Activated T-helper 1 cell treated with anti-CD3 and anti-CD28 coated beads, Interleukin-2, amount 50 U/mL, for 16 hours (primary cell): Measurements from ENCODE around the gene CCDC90B.
"Not testable (repeated sequence)": the region's sequence is repeated elsewhere in the genome, so short reads cannot be mapped to it uniquely, and the experiment has no call there.

Experiments used
- DNase-seq, 2 donors: peaks; one replicate each; pipeline ENCODE4 v3.0.0-alpha.2; 2020; ENCODE audit warnings: low read depth in 1 of 2, low spot score in 1 of 2

The CCDC90B gene

GRCh38 chr11:83285771-83286528 is at the start of gene CCDC90B:
CCDC90B (minus strand) TSS chr11:83286367; CDS start chr11:83285972, 395 bp downstream.
- peak; percentile 84 to 86 for DNase-seq

- no peak for DNase-seq
These were observed 49.4 kb upstream of the CCDC90B start for GRCh38 chr11:83335446-83336070.

GRCh38 chr11:83330303-83330702 is 44.1 kb upstream of the CCDC90B start:
- DNase-seq = no peak

GRCh38 chr11:83326326-83326725 is 40.2 kb upstream of the CCDC90B start:
- DNase-seq = no peak

GRCh38 chr11:83319346-83319745 is 33.2 kb upstream of the CCDC90B start:
- no peak for DNase-seq

- no peak for DNase-seq
These were observed 32.8 kb upstream of the CCDC90B start for GRCh38 chr11:83318931-83319330.

GRCh38 chr11:83317757-83318690 is 31.9 kb upstream of the CCDC90B start:
- DNase-seq = no peak

- not testable (repeated sequence) for DNase-seq
These were observed 30.7 kb upstream of the CCDC90B start for GRCh38 chr11:83316897-83317268.

- DNase-seq = not testable (repeated sequence)
These were observed 30.2 kb upstream of the CCDC90B start for GRCh38 chr11:83316143-83316896.

GRCh38 chr11:83312430-83312829 is 26.3 kb upstream of the CCDC90B start:
- DNase-seq = no peak

- DNase-seq = no peak
These were observed 25.5 kb upstream of the CCDC90B start for GRCh38 chr11:83311701-83312100.

GRCh38 chr11:83310718-83311117 is 24.6 kb upstream of the CCDC90B start:
- DNase-seq = no peak

- not testable (repeated sequence) for DNase-seq
These were observed 22.4 kb upstream of the CCDC90B start for GRCh38 chr11:83308536-83308935.

GRCh38 chr11:83306200-83307080 is 20.3 kb upstream of the CCDC90B start:
- DNase-seq = no peak

GRCh38 chr11:83303316-83303715 is 17.1 kb upstream of the CCDC90B start:
- DNase-seq = no peak

GRCh38 chr11:83302151-83302550 is 16.0 kb upstream of the CCDC90B start:
- DNase-seq = no peak

GRCh38 chr11:83299681-83300080 is 13.5 kb upstream of the CCDC90B start:
- DNase-seq = no peak

GRCh38 chr11:83294208-83294607 is 8.0 kb upstream of the CCDC90B start:
- DNase-seq = no peak

- no peak for DNase-seq
These were observed 7.2 kb upstream of the CCDC90B start for GRCh38 chr11:83293457-83293774.
